Upper lobe of right lung (tissue), 1 donor: Measurements from ENCODE around the gene PAX5. TPM values are rescaled to one million over a fixed set of nuclear protein-coding genes. Genes with fewer than 3 reads are reported as not detected.
A peak's percentile ranks its signal among the peaks of the same experiment; 100 is the strongest.

Experiments
- ATAC-seq: fragments of 200-7000 bp; cut with Tn5 transposase; one replicate; pipeline ENCODE4 v1.9.1; 2020; ENCODE audit warnings: mild to moderate bottlenecking, moderate library complexity
- DNase-seq: peaks from one replicate; pipeline ENCODE4 v3.0.0-alpha.2; 2020
- H3K27ac ChIP-seq: fragments of 200-600 bp; one replicate; pipeline ENCODE4 v1.8.0; 2022
- H3K27me3 ChIP-seq: fragments of 200-600 bp; one replicate; pipeline ENCODE4 v1.8.0; 2022; ENCODE audit warnings: mild to moderate bottlenecking
- H3K36me3 ChIP-seq: fragments of 200-600 bp; one replicate; pipeline ENCODE4 v1.8.0; 2022
- H3K4me1 ChIP-seq: fragments of 200-600 bp; one replicate; pipeline ENCODE4 v1.8.0; 2022
- H3K4me3 ChIP-seq: fragments of 200-600 bp; one replicate; pipeline ENCODE4 v1.8.0; 2022; ENCODE audit warnings: mild to moderate bottlenecking
- H3K9me3 ChIP-seq: fragments of 200-600 bp; one replicate; pipeline ENCODE4 v1.8.0; 2022
- intact Hi-C: fragments of 100-400 bp; cut with DNase I; formaldehyde crosslinking; loops from one replicate; pipeline ENCODE4 v1.11.0; 2022
- total RNA-seq: library from RNA; stranded (reverse); fragmentation: NEBNext Ultra II Directional; extraction: Animal tissue kit (Norgen Biotek cat#: 25700); gene quantifications from one replicate; pipeline ENCODE4 v1.2.1, GENCODE V29; 2021
- TF ChIP-seq, protein P1 (sequence below): fragments of 200-600 bp; IDR thresholded peaks from one replicate; pipeline ENCODE4 v1.8.0; 2022; ENCODE audit warnings: antibody characterized with exemption
- donor health status: DM: no; HTN: yes; CAD: no; lungs with severe emphysema.

Gene PAX5
- total RNA-seq, 1 donor from 2014 or later: 0.23 TPM

DNA sequence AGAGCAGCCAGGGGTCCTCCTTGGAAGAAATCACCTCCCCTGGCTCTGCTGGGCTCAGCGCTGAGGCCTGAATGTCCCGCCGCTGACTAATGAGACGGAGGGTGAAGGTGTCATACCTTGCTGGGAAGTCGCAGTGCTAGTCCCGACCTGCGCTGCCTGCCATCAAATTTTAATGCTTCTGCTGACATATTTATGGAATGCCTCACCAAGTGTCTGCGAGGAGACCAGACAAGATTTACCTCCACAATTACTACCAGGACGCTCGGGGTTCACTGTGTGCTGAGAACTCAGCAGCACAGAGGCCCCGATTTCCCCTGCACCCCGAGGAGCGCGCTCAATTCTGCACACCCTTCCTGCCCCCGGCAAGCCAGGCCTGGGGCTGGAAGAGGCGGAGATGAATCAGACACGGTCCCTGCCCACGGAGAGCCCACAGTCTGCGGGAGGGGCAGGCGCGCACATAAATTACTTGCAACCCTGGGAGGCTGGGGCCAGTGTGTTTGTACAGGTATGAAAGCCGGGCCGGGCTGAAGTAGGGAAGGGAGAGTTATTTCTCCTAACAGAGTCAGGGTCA, 175.2 kb downstream of the PAX5 start:
- no peaks in the 10 kb centered on the region for H3K36me3 ChIP-seq
- H3K9me3 ChIP-seq: no peaks in the 10 kb centered on the region
- no peak for DNase-seq
- H3K4me3 ChIP-seq: no peak overlapping the region
- TF ChIP-seq, protein P1, sequence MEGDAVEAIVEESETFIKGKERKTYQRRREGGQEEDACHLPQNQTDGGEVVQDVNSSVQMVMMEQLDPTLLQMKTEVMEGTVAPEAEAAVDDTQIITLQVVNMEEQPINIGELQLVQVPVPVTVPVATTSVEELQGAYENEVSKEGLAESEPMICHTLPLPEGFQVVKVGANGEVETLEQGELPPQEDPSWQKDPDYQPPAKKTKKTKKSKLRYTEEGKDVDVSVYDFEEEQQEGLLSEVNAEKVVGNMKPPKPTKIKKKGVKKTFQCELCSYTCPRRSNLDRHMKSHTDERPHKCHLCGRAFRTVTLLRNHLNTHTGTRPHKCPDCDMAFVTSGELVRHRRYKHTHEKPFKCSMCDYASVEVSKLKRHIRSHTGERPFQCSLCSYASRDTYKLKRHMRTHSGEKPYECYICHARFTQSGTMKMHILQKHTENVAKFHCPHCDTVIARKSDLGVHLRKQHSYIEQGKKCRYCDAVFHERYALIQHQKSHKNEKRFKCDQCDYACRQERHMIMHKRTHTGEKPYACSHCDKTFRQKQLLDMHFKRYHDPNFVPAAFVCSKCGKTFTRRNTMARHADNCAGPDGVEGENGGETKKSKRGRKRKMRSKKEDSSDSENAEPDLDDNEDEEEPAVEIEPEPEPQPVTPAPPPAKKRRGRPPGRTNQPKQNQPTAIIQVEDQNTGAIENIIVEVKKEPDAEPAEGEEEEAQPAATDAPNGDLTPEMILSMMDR: no peak
- intact Hi-C loops: no loop called here
- no peak overlapping the region for H3K27ac ChIP-seq
- no peak for ATAC-seq
- H3K4me1 ChIP-seq: no peaks in the 10 kb centered on the region
- peaks cover 5% of the 10 kb centered on the region for H3K27me3 ChIP-seq

DNA sequence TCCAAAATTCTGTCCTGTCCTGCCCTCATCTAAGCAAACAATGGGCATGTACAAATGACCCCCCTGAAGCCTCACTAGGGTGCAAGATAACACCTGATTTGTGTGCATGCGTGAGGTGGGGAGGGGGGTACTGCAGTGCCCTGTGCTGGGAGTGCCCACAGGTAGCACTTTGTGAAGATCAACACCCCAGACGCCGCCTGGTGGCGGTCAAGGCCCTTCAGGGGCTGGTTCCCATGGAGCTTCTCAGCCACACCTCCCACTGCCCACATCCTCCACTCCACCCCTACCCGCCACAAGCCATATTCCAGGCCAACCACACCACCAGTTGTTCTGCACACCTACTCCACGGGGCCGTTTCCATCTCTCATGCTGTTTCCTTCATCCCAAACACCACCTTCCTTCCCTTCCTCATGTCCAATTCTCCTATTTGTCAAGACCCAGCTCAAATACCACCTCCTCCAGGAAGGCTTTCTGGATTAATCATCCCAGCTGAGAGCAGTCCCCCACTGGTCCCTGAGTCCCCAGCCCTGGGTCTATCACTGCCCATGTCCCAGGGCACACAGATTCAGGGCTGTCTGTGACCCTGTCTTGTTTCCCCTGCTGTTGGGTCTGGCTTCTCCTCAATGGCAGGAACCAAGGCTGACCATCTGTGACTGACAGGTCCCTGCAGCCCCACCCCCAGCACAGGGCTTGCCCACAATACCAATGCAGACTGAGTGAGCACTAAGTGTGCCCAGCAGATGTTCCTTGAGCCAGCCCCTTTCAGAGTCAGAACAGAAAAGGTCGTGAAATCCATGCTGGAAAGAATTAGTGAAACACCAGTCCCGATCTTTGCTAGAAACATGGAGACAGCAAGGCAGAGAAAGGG, 178.4 kb downstream of the PAX5 start:
- DNase-seq: no peak
- TF ChIP-seq, protein P1: no peak
- H3K4me3 ChIP-seq: no peak overlapping the region
- intact Hi-C loops: no loop called here
- H3K36me3 ChIP-seq: no peaks in the 10 kb centered on the region
- H3K4me1 ChIP-seq: no peaks in the 10 kb centered on the region
- no peak overlapping the region for H3K27ac ChIP-seq
- ATAC-seq: peak; percentile 54
- no peaks in the 10 kb centered on the region for H3K9me3 ChIP-seq
- H3K27me3 ChIP-seq: peaks cover 5% of the 10 kb centered on the region

DNA sequence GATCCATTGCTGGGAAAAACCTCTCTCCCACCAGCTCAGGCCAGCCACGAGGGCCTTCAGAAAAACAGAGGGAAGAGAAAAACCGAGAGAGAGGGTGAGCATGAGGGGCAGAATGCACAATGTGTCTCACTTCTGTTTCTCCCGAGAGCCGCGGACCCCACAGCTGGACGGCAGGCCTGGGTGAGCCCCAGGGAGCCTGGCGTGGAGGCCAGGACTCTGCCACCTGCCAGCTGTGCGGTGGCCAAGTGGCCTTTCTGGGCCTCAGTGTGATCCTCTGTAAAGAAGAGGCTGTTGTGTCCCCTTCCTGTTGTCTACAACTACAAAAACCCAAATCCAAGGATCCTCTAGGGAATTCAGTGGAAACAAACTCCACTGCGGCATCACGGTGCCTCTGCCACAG, 179.3 kb downstream of the PAX5 start:
- Histone ChIP-seq H3K27me3 (peaks cover 5% of the 10 kb centered on the region), H3K9me3 (no peaks in the 10 kb centered on the region), H3K4me3 (no peak overlapping the region), H3K4me1 (no peaks in the 10 kb centered on the region), H3K27ac (no peak overlapping the region), H3K36me3 (no peaks in the 10 kb centered on the region)
- ATAC-seq (no peak), DNase-seq (no peak)
- TF ChIP-seq, protein P1: no peak
- intact Hi-C loops: no loop called here

DNA sequence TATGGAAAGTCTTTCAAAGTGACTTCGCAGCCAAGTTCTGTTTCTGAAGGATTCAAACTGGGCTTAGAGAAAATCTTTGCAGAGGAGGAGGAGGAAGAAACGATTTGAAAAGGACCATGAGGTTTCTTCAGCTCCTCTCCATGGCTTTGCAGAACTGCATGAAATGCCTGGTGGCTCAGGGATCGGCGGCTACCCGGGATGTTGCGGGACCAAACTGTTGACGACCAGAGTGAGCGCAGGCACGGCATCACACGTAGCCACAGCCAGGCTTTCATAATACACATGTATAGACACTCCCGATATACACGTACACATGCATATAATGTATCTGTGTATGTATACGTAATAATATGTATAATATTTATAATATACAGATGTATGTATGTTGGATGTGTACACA, 180.0 kb downstream of the PAX5 start:
- no peak for ATAC-seq
- Histone ChIP-seq H3K9me3 (no peaks in the 10 kb centered on the region), H3K4me1 (no peaks in the 10 kb centered on the region), H3K4me3 (no peak overlapping the region), H3K27me3 (peaks cover 5% of the 10 kb centered on the region), H3K27ac (no peak overlapping the region), H3K36me3 (no peaks in the 10 kb centered on the region)
- intact Hi-C loops: no loop called here
- TF ChIP-seq, protein P1: no peak
- no peak for DNase-seq

DNA sequence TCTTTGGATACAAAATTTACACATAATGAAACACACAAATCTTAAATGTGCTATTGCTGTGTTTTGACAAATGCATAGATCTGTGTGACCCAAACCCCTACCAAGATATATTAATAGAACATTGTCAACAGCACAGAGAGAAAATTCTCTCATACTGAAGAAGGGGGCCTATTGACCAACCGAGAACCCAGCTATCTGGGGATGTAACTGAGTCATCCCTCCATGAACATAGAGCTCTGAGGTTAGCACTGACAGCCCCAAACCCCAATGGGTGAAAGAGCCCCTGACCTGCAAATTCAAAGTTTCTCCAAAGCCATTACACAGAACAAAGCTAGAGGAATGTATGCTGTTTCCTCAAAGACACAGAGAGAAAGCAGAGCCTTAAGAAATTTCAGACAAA, 180.8 kb downstream of the PAX5 start:
- Histone ChIP-seq H3K36me3 (no peaks in the 10 kb centered on the region), H3K9me3 (no peaks in the 10 kb centered on the region), H3K27me3 (no peaks in the 10 kb centered on the region), H3K4me1 (no peaks in the 10 kb centered on the region), H3K4me3 (no peak overlapping the region), H3K27ac (no peak overlapping the region)
- ATAC-seq: no peak
- no peak for DNase-seq
- TF ChIP-seq, protein P1: no peak
- intact Hi-C loops: no loop called here
